ENCODE results near the gene OTOP2. TPM values are rescaled to one million over a fixed set of nuclear protein-coding genes. Genes with fewer than 3 reads are reported as not detected.
"Not testable (repeated sequence)": the region's sequence is repeated elsewhere in the genome, so short reads cannot be mapped to it uniquely, and the experiment has no call there.

OTOP2 gene
- total RNA-seq, 2 donors from 2014 or later, result 52.3 to 70.3 TPM

- DNase-seq (peak; percentile 59 to 75), ATAC-seq (peak; percentile 89)
- intact Hi-C loops (cut with DNase I, micrococcal nuclease), result loop anchor here in 1 of 2 donors (10.0 kb wide), 1 partner anchor 53 kb away; no protein-coding TSS in a partner anchor
Measured at GRCh38 chr17:74981979-74982662, 58.0 kb downstream of the OTOP2 start.

- intact Hi-C loops (cut with DNase I, micrococcal nuclease), result loop anchor here in 1 of 2 donors (10.0 kb wide), 1 partner anchor 52 kb away; no protein-coding TSS in a partner anchor
- not testable (repeated sequence) for DNase-seq, ATAC-seq
Measured at GRCh38 chr17:74982663-74983313, 58.7 kb downstream of the OTOP2 start.

Other genes with a start within 250 kb of the OTOP2 start
- 1 to 10 TPM in 1 of 2 donors, under 1 TPM in 1; 0.82 to 2.0 TPM for gene CD300LF, start 211.3 kb upstream of the OTOP2 start, total RNA-seq
- 10 to 100 TPM in 1 of 2 donors, 1 to 10 TPM in 1; 7.6 to 14.2 TPM for gene RAB37, start 187.0 kb upstream of the OTOP2 start, total RNA-seq
- gene NHERF1, start 175.6 kb upstream of the OTOP2 start, total RNA-seq, result 100 to 1,000 TPM; 186 to 256 TPM
- gene NAT9, start 147.9 kb upstream of the OTOP2 start, total RNA-seq, result 10 to 100 TPM; 30.7 to 42.8 TPM
- gene GRIN2C, start 64.4 kb upstream of the OTOP2 start, total RNA-seq, result under 1 TPM; 0.09 to 0.45 TPM
- gene FDXR, start 51.3 kb upstream of the OTOP2 start, total RNA-seq, result 10 to 100 TPM; 13.0 to 17.0 TPM
- gene FADS6, start 30.6 kb upstream of the OTOP2 start, total RNA-seq, result 1 to 10 TPM; 1.1 to 6.4 TPM
- gene USH1G, start 1.0 kb upstream of the OTOP2 start, total RNA-seq, result under 1 TPM in 1 of 2 donors, not detected in 1; 0.31 TPM
- 1 to 10 TPM; 1.4 to 2.4 TPM for gene OTOP3, start 11.6 kb downstream of the OTOP2 start, total RNA-seq
- gene HID1, start 48.5 kb downstream of the OTOP2 start, total RNA-seq, result 10 to 100 TPM; 55.4 to 69.3 TPM
- gene CDR2L, start 63.4 kb downstream of the OTOP2 start, total RNA-seq, result 1 to 10 TPM; 3.1 to 3.2 TPM
- gene MRPL58, start 88.4 kb downstream of the OTOP2 start, total RNA-seq, result 10 to 100 TPM; 23.6 to 30.4 TPM
- gene ATP5PD, start 122.7 kb downstream of the OTOP2 start, total RNA-seq, result 100 to 1,000 TPM; 310 to 381 TPM
- gene KCTD2, start 123.0 kb downstream of the OTOP2 start, total RNA-seq, result 10 to 100 TPM; 16.7 to 19.7 TPM
- 10 to 100 TPM; 26.6 to 39.6 TPM for gene SLC16A5, start 163.7 kb downstream of the OTOP2 start, total RNA-seq
- gene ARMC7, start 185.7 kb downstream of the OTOP2 start, total RNA-seq, result 10 to 100 TPM; 20.3 to 29.9 TPM
- gene NT5C, start 207.5 kb downstream of the OTOP2 start, total RNA-seq, result 10 to 100 TPM; 77.6 to 86.6 TPM
- gene JPT1, start 230.2 kb downstream of the OTOP2 start, total RNA-seq, result 100 to 1,000 TPM; 212 to 220 TPM